ACC112 (cell line): ENCODE measurements around the gene SDK1.

Experiments
- H2AFZ ChIP-seq: fragments of 200-600 bp; sonication (generic); one replicate; pipeline ENCODE4 v1.6.0; 2017; ENCODE audit warnings: antibody characterized with exemption, low read length; ENCODE audit not compliant: unreplicated experiment
- H3K27ac ChIP-seq: fragments of 200-600 bp; sonication (generic); 2 replicates; pipeline ENCODE4 v1.5.1; 2014; ENCODE audit warnings: low read depth, mild to moderate bottlenecking, antibody characterized with exemption, low read length, moderate library complexity
- H3K27me3 ChIP-seq: fragments of 200-600 bp; sonication (generic); 2 replicates; pipeline ENCODE4 v1.6.1; 2014; ENCODE audit warnings: mild to moderate bottlenecking, antibody characterized with exemption, low read length, moderate library complexity, mixed read lengths; ENCODE audit not compliant: insufficient read depth
- H3K36me3 ChIP-seq: fragments of 200-600 bp; sonication (generic); 2 replicates; pipeline ENCODE4 v1.6.1; 2016; ENCODE audit warnings: mild to moderate bottlenecking, antibody characterized with exemption, low read length, moderate library complexity, mixed read lengths; ENCODE audit not compliant: insufficient read depth
- H3K4me1 ChIP-seq: fragments of 200-600 bp; sonication (generic); one replicate; pipeline ENCODE4 v1.6.1; 2016; ENCODE audit warnings: low read length, mixed read lengths; ENCODE audit not compliant: insufficient read depth, unreplicated experiment, control insufficient read depth
- H3K4me3 ChIP-seq: fragments of 200-600 bp; sonication (generic); 2 replicates; pipeline ENCODE4 v1.5.1; 2014; ENCODE audit warnings: mild to moderate bottlenecking, low read depth, low read length
- H3K79me2 ChIP-seq: fragments of 200-600 bp; sonication (generic); one replicate; pipeline ENCODE4 v1.6.0; 2016; ENCODE audit warnings: low read length; ENCODE audit not compliant: control insufficient read depth, unreplicated experiment, insufficient read depth

SDK1 gene

DNA sequence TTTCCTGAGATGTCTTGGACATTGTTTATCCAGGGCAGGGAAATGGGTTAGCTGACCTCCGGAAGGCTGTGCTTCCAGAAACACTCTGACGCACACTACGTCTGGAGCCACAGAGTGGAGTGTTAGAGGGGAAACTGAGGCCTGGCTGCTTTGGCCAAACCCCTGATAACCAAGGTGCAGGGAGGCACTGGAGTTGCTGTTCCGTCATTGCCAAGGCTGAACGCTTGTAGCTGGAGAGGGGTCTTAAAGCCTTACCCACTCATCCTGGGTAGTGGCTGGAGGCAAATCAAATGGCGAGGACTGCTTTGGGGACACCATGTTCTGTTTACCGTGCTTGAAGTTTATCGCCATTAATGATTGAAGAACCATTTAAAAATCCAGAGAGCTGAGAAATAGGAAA lies 776.9 kb downstream of the SDK1 start:
- Histone ChIP-seq H3K36me3 (no peaks in the 10 kb centered on the region), H3K27me3 (no peaks in the 10 kb centered on the region), H3K4me3 (no peak overlapping the region), H3K4me1 (no peaks in the 10 kb centered on the region), H3K79me2 (no peaks in the 10 kb centered on the region), H3K27ac (no peak overlapping the region), H2AFZ (no peak overlapping the region)

DNA sequence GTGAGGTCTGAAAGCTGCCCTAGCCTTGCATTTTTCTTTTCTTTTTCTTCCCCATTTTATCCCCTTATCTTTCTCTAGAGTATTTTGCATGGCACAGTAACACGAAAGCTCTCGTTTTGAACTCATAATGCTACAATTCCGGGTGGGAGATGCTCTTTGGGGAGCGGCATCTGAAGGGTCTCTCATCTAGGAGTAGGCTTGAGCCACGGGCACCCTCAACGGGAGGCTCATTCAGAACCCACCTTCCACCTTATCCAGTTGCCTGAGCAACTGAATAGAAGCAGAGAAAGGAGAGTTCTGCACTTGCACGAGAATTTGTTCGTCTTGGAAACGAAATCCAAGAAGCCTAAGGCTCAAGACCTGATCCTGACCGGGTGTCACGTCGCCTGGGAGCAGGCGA lies 777.5 kb downstream of the SDK1 start:
- Histone ChIP-seq H3K27me3 (no peaks in the 10 kb centered on the region), H3K36me3 (no peaks in the 10 kb centered on the region)

DNA sequence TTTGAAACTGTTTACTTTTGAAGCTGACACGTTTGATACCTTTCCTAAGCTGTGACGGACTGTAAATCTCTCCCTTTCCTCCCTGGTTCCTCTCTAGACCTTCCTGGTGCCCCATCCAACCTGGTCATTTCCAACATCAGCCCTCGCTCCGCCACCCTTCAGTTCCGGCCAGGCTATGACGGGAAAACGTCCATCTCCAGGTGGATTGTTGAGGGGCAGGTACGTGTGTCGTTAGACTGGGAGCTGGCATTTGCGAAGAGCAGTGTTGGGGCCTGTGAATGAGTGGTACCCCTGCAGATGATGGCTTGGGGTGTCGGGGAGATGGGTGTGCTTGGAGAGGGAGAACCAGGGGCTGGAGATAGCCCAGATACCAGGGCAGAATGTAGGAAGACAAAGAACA lies 778.3 kb downstream of the SDK1 start:
- no peaks in the 10 kb centered on the region for H3K79me2 ChIP-seq
- no peak overlapping the region for H2AFZ ChIP-seq
- no peak overlapping the region for H3K27ac ChIP-seq

More for the DNA sequence above, 777.5 kb downstream of the SDK1 start:
- Histone ChIP-seq H3K27ac (no peak overlapping the region), H3K4me1 (no peaks in the 10 kb centered on the region), H3K79me2 (no peaks in the 10 kb centered on the region), H2AFZ (no peak overlapping the region), H3K4me3 (no peak overlapping the region)

DNA sequence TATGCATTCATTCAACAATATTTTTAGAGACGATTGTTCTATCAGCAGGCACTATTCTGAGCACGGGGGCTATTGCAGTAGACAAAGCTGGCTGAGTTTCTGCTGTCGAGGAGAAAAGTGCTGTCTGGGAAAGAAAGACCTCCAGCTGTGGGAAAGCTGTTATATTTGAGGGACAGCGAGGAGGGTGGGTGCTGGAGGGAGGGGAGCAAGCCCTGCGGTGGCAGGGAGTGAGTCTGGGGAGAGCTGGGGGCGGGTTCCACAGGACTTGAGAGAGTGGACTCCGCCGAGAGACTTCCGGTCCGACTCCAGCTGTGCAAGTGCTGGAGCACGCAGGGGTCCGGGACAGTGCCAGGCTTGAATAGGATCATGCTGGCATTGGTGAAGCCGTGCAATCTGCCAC lies 778.9 kb downstream of the SDK1 start:
- no peaks in the 10 kb centered on the region for H3K79me2 ChIP-seq
- H3K36me3 ChIP-seq: no peaks in the 10 kb centered on the region
- no peaks in the 10 kb centered on the region for H3K27me3 ChIP-seq
- no peaks in the 10 kb centered on the region for H3K4me1 ChIP-seq
- no peak overlapping the region for H2AFZ ChIP-seq
- no peak overlapping the region for H3K4me3 ChIP-seq
- H3K27ac ChIP-seq: no peak overlapping the region

More for the DNA sequence above, 778.3 kb downstream of the SDK1 start:
- H3K36me3 ChIP-seq: no peaks in the 10 kb centered on the region
- H3K4me3 ChIP-seq: no peak overlapping the region
- no peaks in the 10 kb centered on the region for H3K27me3 ChIP-seq
- H3K4me1 ChIP-seq: no peaks in the 10 kb centered on the region

DNA sequence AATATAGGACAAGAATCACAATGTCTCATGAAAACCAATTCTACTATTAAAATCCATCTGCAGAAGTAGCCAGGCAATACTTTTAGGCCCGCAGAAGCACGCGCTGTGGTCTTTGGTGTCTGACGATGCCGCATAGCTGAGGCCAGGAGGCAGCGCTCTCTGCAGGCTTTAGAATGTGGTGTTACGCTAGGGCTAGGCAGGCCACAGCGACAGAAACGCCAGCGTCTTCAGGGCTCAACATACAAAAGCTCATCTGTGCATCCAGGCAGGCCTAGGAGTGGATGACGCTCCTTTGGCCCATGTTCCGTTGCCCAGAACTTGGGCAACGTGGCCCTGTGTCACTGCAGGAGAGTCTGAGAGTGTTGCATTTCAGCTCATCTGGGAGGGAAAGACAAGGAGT lies 779.9 kb downstream of the SDK1 start:
- H3K4me3 ChIP-seq: no peak overlapping the region
- no peaks in the 10 kb centered on the region for H3K4me1 ChIP-seq
- no peaks in the 10 kb centered on the region for H3K79me2 ChIP-seq
- H3K27me3 ChIP-seq: no peaks in the 10 kb centered on the region
- no peaks in the 10 kb centered on the region for H3K36me3 ChIP-seq
- no peak overlapping the region for H2AFZ ChIP-seq
- H3K27ac ChIP-seq: no peak overlapping the region

DNA sequence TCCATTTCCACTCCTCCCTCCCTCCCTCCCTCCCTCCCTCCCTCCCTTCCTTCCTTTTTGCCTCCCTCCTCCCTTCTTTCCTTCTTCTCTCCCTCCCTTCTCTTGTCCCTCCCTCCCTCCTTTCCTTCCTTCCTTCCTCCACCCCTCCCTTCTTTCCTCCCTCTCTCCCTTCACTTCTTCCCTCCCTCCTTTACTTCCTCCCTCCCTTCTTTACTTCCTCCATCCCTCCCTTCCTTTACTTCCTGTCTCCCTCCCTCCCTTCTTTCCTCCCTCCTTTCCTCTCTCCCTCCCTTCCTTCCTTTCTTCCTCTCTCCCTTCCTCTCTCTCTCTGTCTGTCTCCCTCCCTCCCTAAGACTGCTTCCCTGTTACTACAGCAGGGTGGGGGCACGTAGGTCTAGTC lies 782.5 kb downstream of the SDK1 start:
- Histone ChIP-seq H3K79me2 (no peaks in the 10 kb centered on the region), H2AFZ (no peak overlapping the region), H3K4me3 (no peak overlapping the region), H3K4me1 (no peaks in the 10 kb centered on the region), H3K36me3 (no peaks in the 10 kb centered on the region), H3K27ac (no peak overlapping the region), H3K27me3 (no peaks in the 10 kb centered on the region)

DNA sequence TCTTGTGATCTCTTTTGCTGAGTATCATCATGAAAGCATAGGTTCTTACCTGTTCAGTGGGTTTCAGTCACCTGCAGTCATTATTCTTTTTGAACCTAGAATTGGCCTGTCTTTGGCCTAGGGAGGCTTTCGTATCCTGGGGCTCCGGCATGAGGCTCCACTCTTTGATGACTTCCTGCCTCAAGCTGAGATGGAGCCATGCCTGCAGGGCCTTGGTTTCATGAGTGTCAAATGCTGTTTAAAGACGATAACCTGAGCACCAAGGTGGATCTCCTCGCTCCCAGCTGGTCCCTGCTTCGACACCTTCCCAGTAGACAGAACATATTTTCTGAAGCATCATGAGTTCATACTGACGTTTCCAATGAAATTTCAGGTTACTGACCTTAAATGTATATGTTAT lies 783.2 kb downstream of the SDK1 start:
- Histone ChIP-seq H3K27me3 (no peaks in the 10 kb centered on the region), H3K36me3 (no peaks in the 10 kb centered on the region), H3K79me2 (no peaks in the 10 kb centered on the region), H3K27ac (no peak overlapping the region), H3K4me3 (no peak overlapping the region), H3K4me1 (no peaks in the 10 kb centered on the region), H2AFZ (no peak overlapping the region)

DNA sequence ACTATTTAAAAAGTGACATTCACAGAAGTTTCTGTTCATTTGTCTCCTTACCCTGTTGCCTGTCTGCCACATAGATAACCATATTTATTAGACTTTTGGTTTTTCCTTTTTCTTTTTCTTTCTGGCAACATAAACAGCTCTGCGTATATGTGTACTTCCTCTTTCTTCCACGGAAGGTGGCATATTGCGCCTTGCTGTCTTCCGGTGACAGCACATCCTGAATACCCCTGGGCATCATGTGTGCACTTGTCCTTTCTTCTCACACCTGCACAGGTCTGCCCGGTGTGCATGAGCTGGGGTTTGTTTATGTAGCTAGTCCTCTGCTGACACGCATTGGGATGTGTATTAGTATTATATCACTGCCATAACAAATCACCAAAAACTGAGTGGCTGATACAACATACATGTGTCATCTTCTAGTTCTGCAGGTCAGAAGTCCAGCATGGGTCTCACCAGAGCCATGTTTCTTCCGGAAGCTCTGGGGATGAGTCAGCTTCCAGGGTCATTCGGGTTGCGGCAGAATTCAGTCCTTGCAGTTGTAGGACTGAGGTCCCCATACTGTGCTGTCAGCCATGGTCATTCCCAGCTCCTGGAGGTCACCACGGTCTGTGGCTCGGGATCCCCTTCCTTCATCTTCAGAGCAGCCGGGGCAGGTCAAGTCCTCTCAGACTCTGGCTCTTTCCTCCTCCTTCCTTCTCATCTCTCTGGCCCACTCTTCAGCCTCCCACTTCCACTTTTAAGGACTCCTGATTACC lies 785.1 kb downstream of the SDK1 start:
- H3K36me3 ChIP-seq: no peaks in the 10 kb centered on the region
- H3K4me1 ChIP-seq: no peaks in the 10 kb centered on the region
- no peak overlapping the region for H3K4me3 ChIP-seq
- H3K27me3 ChIP-seq: no peaks in the 10 kb centered on the region
- H3K27ac ChIP-seq: no peak overlapping the region
- no peaks in the 10 kb centered on the region for H3K79me2 ChIP-seq
- H2AFZ ChIP-seq: no peak overlapping the region

DNA sequence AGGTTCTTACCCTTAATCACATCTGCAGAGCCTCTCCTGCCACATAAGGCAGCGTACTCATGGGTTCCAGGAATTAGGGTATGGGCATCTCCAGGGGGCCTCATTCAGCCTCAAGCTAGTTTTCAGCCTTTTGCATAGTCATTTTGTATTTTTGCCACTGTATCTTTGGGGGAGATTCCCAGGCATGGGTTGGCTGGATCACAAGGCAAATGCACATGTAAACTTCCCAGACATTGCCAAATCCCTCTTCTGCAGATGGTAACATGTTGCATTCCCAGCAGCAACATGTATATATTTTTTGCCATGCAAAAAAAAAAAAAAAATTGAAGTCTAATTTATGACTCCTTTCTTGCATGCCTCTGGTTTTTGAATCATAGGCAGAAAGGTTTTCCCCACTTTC lies 785.7 kb downstream of the SDK1 start:
- H3K4me1 ChIP-seq: no peaks in the 10 kb centered on the region
- H3K79me2 ChIP-seq: no peaks in the 10 kb centered on the region
- no peaks in the 10 kb centered on the region for H3K27me3 ChIP-seq
- no peaks in the 10 kb centered on the region for H3K36me3 ChIP-seq
- H2AFZ ChIP-seq: no peak overlapping the region
- no peak overlapping the region for H3K27ac ChIP-seq
- no peak overlapping the region for H3K4me3 ChIP-seq

DNA sequence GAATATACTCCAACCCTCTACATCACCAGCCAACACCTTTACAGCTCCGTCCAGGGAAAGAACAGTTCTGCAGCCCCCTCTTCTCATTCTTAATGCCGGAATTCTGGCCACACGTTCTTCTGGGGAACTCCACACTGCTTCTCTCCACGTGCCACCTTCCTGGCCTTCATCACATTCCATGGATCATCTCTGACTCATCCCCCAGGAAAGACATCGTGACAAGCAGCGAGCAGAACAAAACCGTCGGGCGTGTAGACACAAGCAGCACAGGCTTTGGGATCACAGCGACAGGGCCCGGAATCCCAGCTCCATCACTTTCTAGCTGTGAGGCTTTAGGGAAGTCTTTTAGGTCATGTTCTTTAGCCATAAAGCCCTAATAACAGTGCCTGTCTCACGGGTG lies 790.7 kb downstream of the SDK1 start:
- Histone ChIP-seq H3K79me2 (no peaks in the 10 kb centered on the region), H3K27ac (no peak overlapping the region), H3K4me1 (no peaks in the 10 kb centered on the region), H3K27me3 (no peaks in the 10 kb centered on the region), H3K36me3 (no peaks in the 10 kb centered on the region), H2AFZ (no peak overlapping the region), H3K4me3 (no peak overlapping the region)

DNA sequence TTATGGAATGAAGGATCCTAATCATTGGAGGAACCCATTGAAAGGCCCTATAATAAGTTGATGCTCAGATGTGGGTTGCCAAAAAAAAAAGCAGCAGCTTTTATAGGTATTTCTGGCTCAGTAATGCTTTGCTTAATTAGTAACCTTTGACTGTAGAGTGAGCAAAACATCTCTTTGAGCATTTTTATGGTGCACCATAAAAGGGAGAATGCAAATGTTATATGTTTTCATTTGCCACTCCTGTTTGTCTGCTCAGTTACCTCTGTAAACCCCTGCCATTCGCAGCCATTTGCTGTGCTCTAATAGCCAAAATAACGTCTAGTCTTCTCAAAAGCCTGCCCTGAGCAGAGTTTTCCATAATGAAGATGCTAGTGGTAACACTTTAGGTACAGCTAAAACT lies 792.0 kb downstream of the SDK1 start:
- no peaks in the 10 kb centered on the region for H3K4me1 ChIP-seq
- no peak overlapping the region for H3K4me3 ChIP-seq
- H3K27me3 ChIP-seq: no peaks in the 10 kb centered on the region
- H2AFZ ChIP-seq: no peak overlapping the region
- H3K36me3 ChIP-seq: no peaks in the 10 kb centered on the region
- no peaks in the 10 kb centered on the region for H3K79me2 ChIP-seq
- no peak overlapping the region for H3K27ac ChIP-seq
